PC-9 (cell line): ENCODE results near the gene PRKCA. TPM values are rescaled to one million over a fixed set of nuclear protein-coding genes. Genes with fewer than 3 reads are reported as not detected.
"Not testable (repeated sequence)": the region's sequence is repeated elsewhere in the genome, so short reads cannot be mapped to it uniquely, and the experiment has no call there.

Experiments
- BruUV-seq: library from RNA; stranded (reverse); fragments of 400-500 nt; replicated peaks from 2 replicates; lab custom pipeline; 2021; lab: Mats Ljungman, UMichigan
- CTCF ChIA-PET: fragments of 300-600 bp; sonication (Branson Sonifier 250); formaldehyde crosslinking; loops from one replicate; lab custom pipeline; 2022; ENCODE audit warnings: antibody characterized with exemption; lab: Charles Lee
- POLR2A ChIA-PET: fragments of 300-600 bp; sonication (Branson Sonifier 250); formaldehyde crosslinking; loops from one replicate; lab custom pipeline; 2022; ENCODE audit warnings: antibody characterized with exemption; ENCODE audit not compliant: unreplicated experiment; lab: Charles Lee
- DNase-seq, 2 experiments: peaks; one replicate each; pipeline versions ENCODE4 v3.0.0 to v3.0.0-alpha.2; 2015 to 2022; ENCODE audit warnings: mixed read lengths in 1 of 2
- H2AFZ ChIP-seq: fragments of 200-600 bp; sonication (generic); 2 replicates; pipeline ENCODE4 v1.8.1; 2017; ENCODE audit warnings: antibody characterized with exemption
- H3F3A ChIP-seq: fragments of 200-600 bp; sonication (generic); 2 replicates; pipeline ENCODE4 v1.8.1; 2017; ENCODE audit warnings: antibody characterized with exemption, mild to moderate bottlenecking, low read depth; ENCODE audit not compliant: insufficient read depth
- H3K27ac ChIP-seq: fragments of 200-600 bp; sonication (generic); 2 replicates; pipeline ENCODE4 v1.6.1; 2016; ENCODE audit warnings: mixed run types
- H3K27me3 ChIP-seq: fragments of 200-600 bp; sonication (generic); 2 replicates; pipeline ENCODE4 v1.6.1; 2016; ENCODE audit warnings: low read depth, mixed run types; ENCODE audit not compliant: insufficient read depth
- H3K36me3 ChIP-seq: fragments of 200-600 bp; sonication (generic); 2 replicates; pipeline ENCODE4 v1.6.1; 2016; ENCODE audit warnings: low read depth, mixed run types
- H3K4me1 ChIP-seq: fragments of 200-600 bp; sonication (generic); replicated peaks from 2 replicates; pipeline ENCODE4 v1.6.1; 2016; ENCODE audit warnings: mixed run types; ENCODE audit not compliant: insufficient read depth
- H3K4me2 ChIP-seq: fragments of 200-600 bp; sonication (generic); 2 replicates; pipeline ENCODE4 v1.6.1; 2017; ENCODE audit warnings: mixed run types
- H3K4me3 ChIP-seq: fragments of 200-600 bp; sonication (generic); 2 replicates; pipeline ENCODE4 v1.6.1; 2016; ENCODE audit warnings: mixed run types
- H3K79me2 ChIP-seq: fragments of 200-600 bp; sonication (generic); 2 replicates; pipeline ENCODE4 v1.6.1; 2017; ENCODE audit warnings: low read depth, mixed run types
- H3K9me2 ChIP-seq: fragments of 200-600 bp; sonication (generic); 2 replicates; pipeline ENCODE4 v1.8.1; 2017; ENCODE audit warnings: mild to moderate bottlenecking; ENCODE audit not compliant: insufficient read depth
- H3K9me3 ChIP-seq: fragments of 200-600 bp; sonication (generic); 2 replicates; pipeline ENCODE4 v1.8.1; 2016; ENCODE audit warnings: low read depth; ENCODE audit not compliant: insufficient read depth
- H4K20me1 ChIP-seq: fragments of 200-600 bp; sonication (generic); 2 replicates; pipeline ENCODE4 v1.8.1; 2017; ENCODE audit not compliant: insufficient read depth
- EZH2 ChIP-seq: fragments of 200-600 bp; sonication (generic); IDR thresholded peaks from 2 replicates; pipeline ENCODE4 v1.8.0; 2017; ENCODE audit warnings: antibody characterized with exemption, low read depth
- intact Hi-C: fragments of 100-400 bp; cut with micrococcal nuclease; formaldehyde crosslinking; loops from one replicate; pipeline ENCODE4 v1.10.0; 2022; ENCODE audit not compliant: unreplicated experiment
- total RNA-seq: library from RNA; stranded (reverse); gene quantifications from 2 replicates; pipeline ENCODE4 v1.2.3, GENCODE V29; 2021
- TF ChIP-seq, protein P1 (sequence below): fragments of 200-600 bp; sonication (generic); conservative IDR thresholded peaks from 2 replicates; pipeline ENCODE4 v1.6.1; 2017; ENCODE audit warnings: mixed run types, antibody characterized with exemption, mild to moderate bottlenecking, moderate library complexity

Gene PRKCA
- total RNA-seq, 1 experiment from 2014 or later: 23.1 TPM

DNA sequence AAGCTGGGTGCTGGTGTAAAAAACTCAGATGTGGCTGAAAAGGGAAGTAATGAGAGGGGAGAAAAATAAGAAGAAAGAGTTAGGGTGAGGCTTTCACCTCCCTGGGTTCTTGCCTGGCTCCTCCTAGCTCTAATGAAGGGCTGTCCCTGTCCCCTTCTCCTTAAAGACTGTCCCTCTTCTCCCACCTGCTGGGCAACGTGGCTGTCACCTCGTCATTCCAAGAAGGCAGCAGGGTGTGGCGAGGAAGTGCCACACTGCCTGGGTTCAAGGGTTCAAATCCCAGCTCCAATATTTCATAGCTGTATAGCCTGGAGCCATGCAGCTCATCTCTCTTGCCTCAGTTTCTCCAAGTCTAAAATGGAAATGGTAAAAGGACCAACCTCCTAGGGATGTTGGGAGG, 410.0 kb downstream of the PRKCA start:
- no peaks in the 10 kb centered on the region for H3K9me2 ChIP-seq
- no peak for DNase-seq
- no peaks in the 10 kb centered on the region for H3K9me3 ChIP-seq
- H3K4me3 ChIP-seq: no peak overlapping the region
- H3K27ac ChIP-seq: no peak overlapping the region
- BruUV-seq: no TSS peak
- intact Hi-C loops: loop anchor here (10.0 kb wide), 1 partner anchor 1752 kb away; no protein-coding TSS in a partner anchor
- ChIA-PET POLR2A (no interaction called here), CTCF (no interaction called here)
- H2AFZ ChIP-seq: no peak overlapping the region
- TF ChIP-seq, protein P1, sequence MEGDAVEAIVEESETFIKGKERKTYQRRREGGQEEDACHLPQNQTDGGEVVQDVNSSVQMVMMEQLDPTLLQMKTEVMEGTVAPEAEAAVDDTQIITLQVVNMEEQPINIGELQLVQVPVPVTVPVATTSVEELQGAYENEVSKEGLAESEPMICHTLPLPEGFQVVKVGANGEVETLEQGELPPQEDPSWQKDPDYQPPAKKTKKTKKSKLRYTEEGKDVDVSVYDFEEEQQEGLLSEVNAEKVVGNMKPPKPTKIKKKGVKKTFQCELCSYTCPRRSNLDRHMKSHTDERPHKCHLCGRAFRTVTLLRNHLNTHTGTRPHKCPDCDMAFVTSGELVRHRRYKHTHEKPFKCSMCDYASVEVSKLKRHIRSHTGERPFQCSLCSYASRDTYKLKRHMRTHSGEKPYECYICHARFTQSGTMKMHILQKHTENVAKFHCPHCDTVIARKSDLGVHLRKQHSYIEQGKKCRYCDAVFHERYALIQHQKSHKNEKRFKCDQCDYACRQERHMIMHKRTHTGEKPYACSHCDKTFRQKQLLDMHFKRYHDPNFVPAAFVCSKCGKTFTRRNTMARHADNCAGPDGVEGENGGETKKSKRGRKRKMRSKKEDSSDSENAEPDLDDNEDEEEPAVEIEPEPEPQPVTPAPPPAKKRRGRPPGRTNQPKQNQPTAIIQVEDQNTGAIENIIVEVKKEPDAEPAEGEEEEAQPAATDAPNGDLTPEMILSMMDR: no peak
- no peak for TF ChIP-seq EZH2
- peaks cover 26% of the 10 kb centered on the region for H3K4me1 ChIP-seq
- peaks cover 13% of the 10 kb centered on the region; the same call in 1 of the 2 replicates for H3F3A ChIP-seq
- H3K27me3 ChIP-seq: no peaks in the 10 kb centered on the region
- no peaks in the 10 kb centered on the region for H3K79me2 ChIP-seq
- no peaks in the 10 kb centered on the region for H4K20me1 ChIP-seq
- no peaks in the 10 kb centered on the region for H3K36me3 ChIP-seq
- no peak overlapping the region for H3K4me2 ChIP-seq

DNA sequence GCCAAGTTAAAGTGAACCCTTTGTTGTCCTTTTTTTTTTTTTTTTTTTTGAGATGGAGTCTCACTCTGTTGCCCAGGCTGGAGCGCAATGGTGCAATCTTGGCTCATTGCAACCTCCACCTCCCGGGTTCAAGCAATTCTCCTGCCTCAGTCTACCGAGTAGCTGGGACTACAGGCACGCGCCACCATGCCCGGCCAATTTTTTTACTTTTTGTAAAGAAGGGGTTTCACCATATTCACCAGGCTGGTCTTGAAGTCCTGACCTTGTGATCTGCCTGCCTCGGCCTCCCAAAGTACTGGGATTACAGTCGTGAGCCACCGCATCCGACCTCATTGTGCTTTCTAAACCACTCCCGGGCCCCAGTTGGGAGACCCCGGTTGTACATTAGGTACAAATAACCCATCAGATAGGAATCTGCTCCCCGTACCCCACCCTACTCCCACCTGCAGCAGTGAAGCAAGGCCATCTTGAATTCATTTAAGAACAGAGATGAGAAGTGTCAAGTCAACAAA, 410.7 kb downstream of the PRKCA start:
- intact Hi-C loops: loop anchor here (10.0 kb wide), 1 partner anchor 1752 kb away; no protein-coding TSS in a partner anchor
- H3K27ac ChIP-seq, POLR2A ChIA-PET, BruUV-seq, H3K4me2 ChIP-seq, H3K27me3 ChIP-seq, H3K36me3 ChIP-seq, H3F3A ChIP-seq, H3K9me2 ChIP-seq, H3K79me2 ChIP-seq, H3K9me3 ChIP-seq, H3K4me3 ChIP-seq, H4K20me1 ChIP-seq, H2AFZ ChIP-seq, DNase-seq: not testable (repeated sequence)
- H3K4me1 ChIP-seq: peaks cover 20% of the 10 kb centered on the region
- CTCF ChIA-PET: interaction anchor here (0.6 kb wide), 1 partner anchor 39 kb away, joined by 9 read pairs; no protein-coding TSS in a partner anchor

DNA sequence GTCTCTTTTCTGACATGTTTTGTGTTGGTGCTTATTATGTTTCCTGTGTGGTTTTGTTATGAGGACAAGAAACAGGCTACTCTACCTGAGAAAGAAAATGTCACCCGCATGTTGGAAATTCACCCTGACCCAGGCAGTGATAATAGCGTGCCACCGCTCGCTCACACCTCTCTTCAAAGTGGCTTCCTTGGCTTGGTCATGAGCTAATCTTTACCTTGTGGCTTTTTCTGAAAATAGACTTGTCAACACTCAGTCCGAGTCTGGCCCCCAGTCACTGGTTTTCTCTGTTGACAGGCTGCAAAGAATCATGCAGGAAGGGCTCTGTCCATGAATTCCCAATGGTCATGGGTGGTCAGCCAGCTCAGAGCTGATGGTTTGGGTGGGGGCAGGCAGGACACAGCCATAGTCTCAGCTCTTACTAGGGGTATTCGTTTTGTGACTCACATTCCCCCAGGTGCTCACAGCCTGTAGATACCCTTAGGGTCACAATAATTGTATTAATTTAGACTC, 411.2 kb downstream of the PRKCA start:
- Histone ChIP-seq H3K9me3 (no peaks in the 10 kb centered on the region), H3K27me3 (no peaks in the 10 kb centered on the region), H2AFZ (no peak overlapping the region), H3F3A (peaks cover 1% of the 10 kb centered on the region; the same call in 1 of the 2 replicates), H3K27ac (no peak overlapping the region), H3K36me3 (no peaks in the 10 kb centered on the region), H3K4me1 (peaks cover 15% of the 10 kb centered on the region), H3K79me2 (no peaks in the 10 kb centered on the region), H3K4me2 (no peak overlapping the region), H4K20me1 (no peaks in the 10 kb centered on the region), H3K9me2 (no peaks in the 10 kb centered on the region), H3K4me3 (no peak overlapping the region)
- BruUV-seq: no TSS peak
- TF ChIP-seq, protein P1: no peak
- TF ChIP-seq EZH2: no peak
- ChIA-PET CTCF (interaction anchor here (0.6 kb wide), 1 partner anchor 40 kb away, joined by 9 read pairs; no protein-coding TSS in a partner anchor), POLR2A (interaction anchor here (0.5 kb wide), 1 partner anchor 1213 kb away, joined by 5 read pairs; no protein-coding TSS in a partner anchor)
- DNase-seq: no peak
- intact Hi-C loops: loop anchor here (10.0 kb wide), 1 partner anchor 1751 kb away; no protein-coding TSS in a partner anchor
